BJ (cell line): ENCODE results near the gene RPS19. TPM values are rescaled to one million over a fixed set of nuclear protein-coding genes. Genes with fewer than 3 reads are reported as not detected.
"Not testable (repeated sequence)": the region's sequence is repeated elsewhere in the genome, so short reads cannot be mapped to it uniquely, and the experiment has no call there.

ENCODE experiments used
- CTCF ChIA-PET: fragments of 350-600 bp; formaldehyde crosslinking; extraction: SDS; loops from one replicate; lab custom pipeline; 2021; ENCODE audit warnings: antibody characterized with exemption, inconsistent platforms; lab: Yijun Ruan, JAX
- POLR2A ChIA-PET: fragments of 300-600 bp; sonication (Branson Sonifier 250); formaldehyde crosslinking; extraction: SDS; loops from one replicate; lab custom pipeline; 2021; ENCODE audit warnings: antibody characterized with exemption; lab: Charles Lee
- DNase-seq: peaks from one replicate; pipeline ENCODE4 v3.0.0-alpha.2; 2011; ENCODE audit warnings: low read depth
- H3K27me3 ChIP-seq: 2 replicates; pipeline ENCODE4 v1.6.0; 2011; ENCODE audit warnings: low read length; ENCODE audit not compliant: control insufficient read depth, insufficient read depth
- H3K36me3 ChIP-seq: 2 replicates; pipeline ENCODE4 v1.5.1; 2011; ENCODE audit warnings: low read length; ENCODE audit not compliant: control insufficient read depth, insufficient read depth
- H3K4me3 ChIP-seq: 2 replicates; pipeline ENCODE4 v1.5.1; 2011; ENCODE audit warnings: low read depth, mild to moderate bottlenecking, control low read depth, low read length
- CTCF ChIP-seq: IDR thresholded peaks from 2 replicates; pipeline ENCODE4 v1.5.1; 2011; ENCODE audit warnings: low read depth, mild to moderate bottlenecking, control low read depth, inconsistent platforms, low read length, moderate library complexity; ENCODE audit not compliant: insufficient read depth
- polyA plus RNA-seq: library from polyadenylated mRNA; depleted of rRNA; stranded (reverse); fragments of >200 nt; gene quantifications from 2 replicates; pipeline ENCODE4 v1.2.3, GENCODE V29; 2011

Gene RPS19
- polyA plus RNA-seq, 1 experiment: 1,209 TPM

DNA sequence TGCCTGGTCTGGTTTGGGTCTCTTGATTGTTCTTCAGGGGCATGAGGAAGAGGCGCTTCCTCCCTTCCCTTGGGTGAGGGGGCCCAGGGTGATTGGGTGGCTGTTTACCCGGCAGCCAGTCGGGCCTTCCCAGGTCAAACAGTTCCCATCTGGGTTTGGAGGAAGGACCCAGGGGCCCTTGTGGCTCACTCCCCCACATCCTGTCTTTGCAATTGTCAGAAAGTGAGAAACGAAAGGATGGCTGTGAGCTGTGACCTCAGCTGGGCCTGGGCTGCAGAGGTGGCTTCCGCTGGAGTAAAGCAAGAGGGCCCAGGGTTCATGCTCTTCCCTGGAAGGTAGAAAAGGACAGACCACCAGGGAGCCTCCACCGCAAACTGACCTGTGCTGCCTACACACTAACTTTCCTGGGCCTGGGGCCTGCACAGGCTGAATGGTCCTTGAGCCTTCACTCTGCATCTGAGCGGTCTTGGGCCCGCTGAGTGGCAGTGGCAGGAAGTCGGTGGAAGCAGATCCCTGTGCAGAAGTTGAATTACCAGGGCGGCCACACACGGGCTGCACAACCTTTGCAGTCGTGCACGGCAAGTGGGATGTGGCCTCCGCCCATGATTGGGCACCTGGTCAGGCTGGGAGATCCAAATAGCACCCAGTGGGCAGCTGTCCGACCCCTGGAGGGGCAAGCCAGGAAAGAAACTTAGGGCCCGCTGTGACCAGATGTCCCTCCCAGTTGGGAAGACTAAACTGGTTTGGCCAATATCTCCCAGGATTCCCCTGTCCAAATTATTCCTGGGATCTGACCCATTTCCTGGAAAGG is 11.7 kb downstream of the RPS19 start:
- no peak for DNase-seq
- Histone ChIP-seq H3K36me3 (peaks cover 32% of the 10 kb centered on the region), H3K27me3 (no peaks in the 10 kb centered on the region), H3K4me3 (no peak overlapping the region)
- CTCF ChIA-PET: interaction anchor here (0.9 to 1.9 kb wide), 6 partner anchors 7 to 87 kb away, joined by 3 to 8 read pairs (median 4); partner anchors contain the start of gene RABAC1
- POLR2A ChIA-PET: interaction anchor here (1.2 kb wide), 1 partner anchor 11 kb away, joined by 4 read pairs; no protein-coding TSS in a partner anchor
- no peak for TF ChIP-seq CTCF

DNA sequence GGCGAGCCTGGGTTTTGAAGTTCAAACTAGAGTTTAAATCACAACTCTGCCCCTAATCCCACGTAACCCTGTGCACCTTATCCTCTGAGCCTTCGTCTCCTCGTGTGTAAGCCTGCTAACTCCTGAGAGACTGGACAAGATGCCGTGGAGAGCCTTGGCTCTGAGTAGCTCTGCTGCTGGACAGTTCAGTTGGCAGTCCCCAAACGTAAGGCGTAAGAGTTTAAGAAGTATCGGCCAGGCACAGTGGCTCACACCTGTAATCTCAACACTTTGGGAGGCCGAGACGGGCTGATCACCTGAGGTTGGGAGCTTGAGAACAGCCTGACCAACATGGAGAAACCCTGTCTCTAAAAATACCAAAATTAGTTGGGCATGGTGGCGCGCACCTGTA is 12.3 kb downstream of the RPS19 start:
- CTCF ChIA-PET: interaction anchor here (0.8 to 2.0 kb wide), 10 partner anchors 7 to 86 kb away, joined by 3 to 11 read pairs (median 6); partner anchors contain the start of gene RABAC1
- DNase-seq: no peak
- Histone ChIP-seq H3K36me3 (peaks cover 30% of the 10 kb centered on the region), H3K4me3 (no peak overlapping the region), H3K27me3 (no peaks in the 10 kb centered on the region)
- POLR2A ChIA-PET: interaction anchor here (1.2 kb wide), 1 partner anchor 12 kb away, joined by 4 read pairs; no protein-coding TSS in a partner anchor
- TF ChIP-seq CTCF: no peak

- ChIA-PET CTCF (interaction anchor here (0.6 to 2.0 kb wide), 16 partner anchors 8 to 343 kb away, joined by 3 to 11 read pairs (median 5); partner anchors contain the start of genes ARHGEF1, RABAC1 and RPS19), POLR2A (interaction anchor here (1.2 kb wide), 1 partner anchor 12 kb away, joined by 4 read pairs; no protein-coding TSS in a partner anchor)
- H3K27me3 ChIP-seq: no peaks in the 10 kb centered on the region
- no peak overlapping the region for H3K4me3 ChIP-seq
- DNase-seq: no peak
- TF ChIP-seq CTCF: peak; percentile 76
- peaks cover 28% of the 10 kb centered on the region for H3K36me3 ChIP-seq
These were observed 13.0 kb downstream of the RPS19 start for GRCh38 chr19:41872775-41873647.

DNA sequence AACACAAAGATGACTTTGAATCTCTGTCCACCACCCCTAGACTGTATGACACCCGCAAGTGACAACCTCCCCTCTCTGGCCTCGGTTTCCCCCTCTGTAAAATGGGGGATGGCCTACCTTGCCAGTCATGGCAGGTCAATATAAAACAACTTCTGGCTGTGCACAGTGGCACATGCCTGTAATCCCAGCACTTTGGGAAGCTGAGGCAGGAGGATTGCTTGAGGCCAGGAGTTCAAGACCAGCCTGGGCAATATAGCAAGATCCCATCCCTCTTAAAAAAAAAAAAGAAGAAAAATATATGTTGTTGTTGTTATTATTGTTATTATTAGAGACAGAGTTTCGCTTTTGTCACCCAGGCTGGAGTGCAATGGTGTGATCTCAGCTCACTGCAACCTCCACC is 15.9 kb downstream of the RPS19 start:
- DNase-seq, CTCF ChIA-PET, H3K4me3 ChIP-seq, H3K27me3 ChIP-seq, POLR2A ChIA-PET: not testable (repeated sequence)
- H3K36me3 ChIP-seq: peaks cover 10% of the 10 kb centered on the region

DNA sequence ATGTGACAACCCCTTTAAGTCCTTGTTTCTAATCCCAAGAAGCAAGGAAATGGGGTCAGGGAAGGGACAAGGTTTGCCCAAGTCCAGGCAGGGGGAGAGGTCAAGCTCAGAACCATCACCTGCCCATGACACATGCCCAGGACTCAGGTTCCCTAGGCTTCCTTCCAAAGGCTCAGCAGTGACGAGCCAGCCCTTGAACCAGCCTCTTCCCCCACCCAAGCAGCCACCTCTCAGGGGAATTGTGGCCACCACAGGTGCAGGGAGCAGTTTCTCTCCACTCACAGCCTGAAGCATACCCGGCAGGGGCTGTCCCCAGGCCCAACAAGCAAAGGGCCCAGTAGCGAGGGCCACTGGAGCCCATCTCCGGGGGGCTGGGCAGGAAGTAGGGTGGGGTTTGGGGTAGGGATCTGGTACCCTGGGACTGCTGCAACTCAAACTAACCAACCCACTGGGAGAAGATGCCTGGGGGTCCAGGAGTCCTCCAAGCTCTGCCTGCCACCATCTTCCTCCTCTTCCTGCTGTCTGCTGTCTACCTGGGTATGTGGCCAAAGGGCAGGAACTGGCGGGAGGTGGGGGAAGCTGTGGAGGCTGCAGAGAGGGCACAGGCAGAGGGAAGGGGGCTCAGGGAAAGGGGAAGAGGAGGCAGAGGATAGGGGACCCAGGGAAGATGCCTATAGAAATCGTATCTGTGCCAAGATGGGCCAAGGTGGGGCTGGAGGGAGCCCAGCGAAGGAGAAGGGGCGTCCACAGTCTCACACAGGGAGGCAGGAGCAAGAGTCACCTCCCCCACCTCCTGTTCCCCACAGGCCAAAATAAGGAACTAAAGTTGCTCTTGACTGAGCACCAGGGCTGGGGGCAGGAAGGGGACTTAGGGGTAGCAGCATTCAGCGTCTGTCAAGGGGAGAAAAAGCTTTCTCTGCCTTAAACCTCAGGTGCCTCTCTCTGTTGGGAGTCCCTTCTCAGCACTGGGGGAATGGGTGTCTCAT is 17.1 kb downstream of the RPS19 start, which contains the start of gene CD79A:
Gene CD79A (plus strand): TSS at position 433 of the 986 bp plus-strand sequence. CDS start 26 bp downstream, at position 459.
- H3K4me3 ChIP-seq: no peak within 1 kb of the TSS
- peaks cover under 1% of the 10 kb centered on the region for H3K36me3 ChIP-seq
- H3K27me3 ChIP-seq: no peaks in the 10 kb centered on the region
- DNase-seq: no peak
- ChIA-PET CTCF (no interaction called here), POLR2A (no interaction called here)
- TF ChIP-seq CTCF: no peak
